IPS-NIHi7 (cell line): ENCODE data around the gene INHBC.

ENCODE experiments used
- DNase-seq: peaks from one replicate; pipeline ENCODE4 v3.0.0; 2012; ENCODE audit warnings: mixed read lengths; ENCODE audit errors: extremely low spot score

Gene INHBC

GRCh38 chr12:57454566-57455373, 20.2 kb downstream of the INHBC start, which contains the start of gene INHBE:
Gene INHBE (plus strand): TSS chr12:57455307. CDS start chr12:57455537, 230 bp downstream.
- peak; percentile 74 for DNase-seq

DNA sequence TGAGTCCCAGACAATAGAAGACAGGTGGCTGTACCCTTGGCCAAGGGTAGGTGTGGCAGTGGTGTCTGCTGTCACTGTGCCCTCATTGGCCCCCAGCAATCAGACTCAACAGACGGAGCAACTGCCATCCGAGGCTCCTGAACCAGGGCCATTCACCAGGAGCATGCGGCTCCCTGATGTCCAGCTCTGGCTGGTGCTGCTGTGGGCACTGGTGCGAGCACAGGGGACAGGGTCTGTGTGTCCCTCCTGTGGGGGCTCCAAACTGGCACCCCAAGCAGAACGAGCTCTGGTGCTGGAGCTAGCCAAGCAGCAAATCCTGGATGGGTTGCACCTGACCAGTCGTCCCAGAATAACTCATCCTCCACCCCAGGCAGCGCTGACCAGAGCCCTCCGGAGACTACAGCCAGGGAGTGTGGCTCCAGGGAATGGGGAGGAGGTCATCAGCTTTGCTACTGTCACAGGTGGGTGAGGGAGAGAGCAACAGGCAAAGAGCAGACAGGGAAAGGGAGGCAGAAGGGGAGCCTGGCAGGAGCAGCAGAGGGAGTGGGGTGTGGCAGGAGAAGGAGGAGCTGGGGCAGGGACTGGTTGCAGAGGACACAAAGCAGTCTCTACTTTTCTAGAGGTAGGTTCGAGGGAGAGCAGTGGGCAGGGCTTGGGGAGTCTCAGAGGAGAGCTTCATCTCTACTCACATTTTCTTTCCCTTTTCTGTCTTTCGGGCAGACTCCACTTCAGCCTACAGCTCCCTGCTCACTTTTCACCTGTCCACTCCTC, 21.0 kb downstream of the INHBC start:
- no peak for DNase-seq

DNA sequence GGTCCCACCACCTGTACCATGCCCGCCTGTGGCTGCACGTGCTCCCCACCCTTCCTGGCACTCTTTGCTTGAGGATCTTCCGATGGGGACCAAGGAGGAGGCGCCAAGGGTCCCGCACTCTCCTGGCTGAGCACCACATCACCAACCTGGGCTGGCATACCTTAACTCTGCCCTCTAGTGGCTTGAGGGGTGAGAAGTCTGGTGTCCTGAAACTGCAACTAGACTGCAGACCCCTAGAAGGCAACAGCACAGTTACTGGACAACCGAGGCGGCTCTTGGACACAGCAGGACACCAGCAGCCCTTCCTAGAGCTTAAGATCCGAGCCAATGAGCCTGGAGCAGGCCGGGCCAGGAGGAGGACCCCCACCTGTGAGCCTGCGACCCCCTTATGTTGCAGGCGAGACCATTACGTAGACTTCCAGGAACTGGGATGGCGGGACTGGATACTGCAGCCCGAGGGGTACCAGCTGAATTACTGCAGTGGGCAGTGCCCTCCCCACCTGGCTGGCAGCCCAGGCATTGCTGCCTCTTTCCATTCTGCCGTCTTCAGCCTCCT, 21.6 kb downstream of the INHBC start:
- peak; percentile 60 for DNase-seq

- no peak for DNase-seq
Observed at GRCh38 chr12:57456737-57457490, 22.3 kb downstream of the INHBC start.

DNA sequence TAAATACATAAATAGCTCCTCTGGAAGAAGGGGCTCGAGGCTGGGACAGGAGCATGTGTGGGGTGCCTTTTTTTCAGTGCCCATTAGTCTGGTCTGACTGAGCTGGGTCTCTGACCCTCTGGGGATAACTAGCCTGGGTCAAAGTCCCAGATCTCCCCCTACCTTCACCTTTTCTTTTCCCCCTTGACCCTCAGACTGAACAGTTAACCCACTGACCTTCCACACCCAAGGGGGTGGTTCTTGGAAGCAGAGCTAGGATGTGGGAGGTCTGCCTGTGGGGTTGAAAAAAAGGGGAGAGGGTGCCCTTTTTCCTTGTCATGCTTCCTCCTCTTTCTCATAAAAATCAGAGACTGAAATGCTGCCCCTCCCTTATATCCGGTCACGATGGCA, 24.1 kb downstream of the INHBC start:
- no peak for DNase-seq

GRCh38 chr12:57459055-57459749, 24.6 kb downstream of the INHBC start:
- peak; percentile 74 for DNase-seq

DNA sequence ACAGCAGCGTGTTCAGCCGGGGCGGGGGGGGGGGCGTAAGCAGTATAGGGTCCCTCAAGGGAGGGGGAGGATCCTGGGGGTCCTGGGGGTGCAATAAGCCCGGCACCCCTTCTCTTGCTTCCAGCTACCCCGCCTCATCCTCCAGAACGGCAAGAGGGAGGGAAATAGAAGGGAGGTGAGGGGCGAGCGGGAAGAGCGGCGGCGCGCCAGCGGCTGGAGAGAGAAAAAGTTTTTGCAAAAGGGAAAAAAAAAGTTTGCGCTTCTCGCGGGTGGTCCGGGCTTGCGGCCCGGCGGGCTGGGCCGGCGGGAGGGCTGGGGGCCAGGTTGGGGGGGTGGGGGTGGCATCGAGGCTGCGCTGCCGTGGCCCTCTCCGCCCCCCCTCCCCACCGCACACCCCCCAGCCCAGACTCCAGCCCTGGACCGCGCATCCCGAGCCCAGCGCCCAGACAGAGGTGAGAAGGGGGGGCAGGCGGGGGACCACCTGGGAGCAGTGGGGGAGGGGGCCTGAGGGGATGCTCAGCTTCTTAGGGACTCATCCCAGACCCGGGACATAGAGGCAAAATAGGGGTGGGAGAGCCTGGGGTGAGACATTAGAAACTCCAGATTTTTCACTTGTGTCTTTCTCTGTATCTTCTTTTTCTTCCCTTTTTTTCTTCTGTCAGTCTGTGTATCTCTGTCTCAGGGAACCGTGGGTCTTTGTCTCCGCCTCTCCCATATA, 25.3 kb downstream of the INHBC start, which contains the start of gene GLI1:
GLI1 (plus strand) TSS at position 36 of the 718 bp plus-strand sequence. CDS start 3,907 bp downstream, outside the sequence.
- no peak for DNase-seq

- no peak for DNase-seq
Observed at GRCh38 chr12:57460468-57460784, 25.8 kb downstream of the INHBC start.

GRCh38 chr12:57460841-57461275, 26.3 kb downstream of the INHBC start:
- no peak for DNase-seq

GRCh38 chr12:57461276-57461916, 26.8 kb downstream of the INHBC start:
- peak; percentile 85 for DNase-seq

- DNase-seq, result no peak
Observed at GRCh38 chr12:57461917-57462250, 27.3 kb downstream of the INHBC start.

DNA sequence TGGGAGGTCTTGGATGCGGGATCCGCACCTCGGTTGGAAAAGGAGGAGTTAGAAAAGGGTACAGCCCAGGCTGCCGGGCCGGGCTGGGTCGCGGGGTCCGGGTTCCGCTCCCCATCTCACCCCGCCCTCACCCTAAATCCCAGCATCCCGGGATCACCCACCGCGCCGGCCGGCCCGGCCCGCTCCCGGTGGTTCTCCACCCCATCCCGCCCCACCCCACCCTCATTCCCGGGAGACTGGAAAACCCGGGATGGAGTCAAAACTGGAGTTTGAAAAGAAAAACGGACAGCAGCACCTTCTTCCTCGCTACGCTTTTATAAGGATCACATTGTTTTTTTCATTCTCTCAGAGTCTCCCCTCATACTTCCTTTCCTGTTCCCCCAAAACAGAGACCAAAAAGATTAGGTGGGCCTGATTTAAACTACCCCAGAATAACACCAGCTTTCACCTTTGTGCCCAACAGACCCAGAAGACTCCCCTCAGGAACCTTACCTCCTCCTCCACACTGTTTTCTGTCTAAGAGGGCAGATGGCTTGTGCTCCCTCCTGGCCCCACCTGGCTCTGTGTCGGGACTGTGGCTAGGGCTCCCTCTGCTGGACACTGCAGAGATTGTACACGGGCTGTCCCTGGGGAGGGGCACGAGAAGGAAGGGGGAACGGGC, 27.8 kb downstream of the INHBC start:
- DNase-seq, result peak; percentile 95

GRCh38 chr12:57462912-57463253, 28.3 kb downstream of the INHBC start:
- no peak for DNase-seq

DNA sequence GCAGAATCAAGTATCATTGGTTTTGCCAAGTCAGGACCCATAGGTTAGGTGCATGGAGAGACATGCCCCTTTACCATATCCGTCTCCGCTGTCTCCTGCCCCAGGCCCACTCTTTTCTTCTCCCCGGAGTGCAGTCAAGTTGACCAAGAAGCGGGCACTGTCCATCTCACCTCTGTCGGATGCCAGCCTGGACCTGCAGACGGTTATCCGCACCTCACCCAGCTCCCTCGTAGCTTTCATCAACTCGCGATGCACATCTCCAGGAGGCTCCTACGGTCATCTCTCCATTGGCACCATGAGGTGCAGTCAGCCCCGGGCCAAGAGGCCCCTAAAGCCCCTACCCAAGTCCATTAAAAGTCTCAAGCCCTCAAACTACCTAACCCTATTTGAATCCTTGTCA, 30.0 kb downstream of the INHBC start:
- no peak for DNase-seq

DNA sequence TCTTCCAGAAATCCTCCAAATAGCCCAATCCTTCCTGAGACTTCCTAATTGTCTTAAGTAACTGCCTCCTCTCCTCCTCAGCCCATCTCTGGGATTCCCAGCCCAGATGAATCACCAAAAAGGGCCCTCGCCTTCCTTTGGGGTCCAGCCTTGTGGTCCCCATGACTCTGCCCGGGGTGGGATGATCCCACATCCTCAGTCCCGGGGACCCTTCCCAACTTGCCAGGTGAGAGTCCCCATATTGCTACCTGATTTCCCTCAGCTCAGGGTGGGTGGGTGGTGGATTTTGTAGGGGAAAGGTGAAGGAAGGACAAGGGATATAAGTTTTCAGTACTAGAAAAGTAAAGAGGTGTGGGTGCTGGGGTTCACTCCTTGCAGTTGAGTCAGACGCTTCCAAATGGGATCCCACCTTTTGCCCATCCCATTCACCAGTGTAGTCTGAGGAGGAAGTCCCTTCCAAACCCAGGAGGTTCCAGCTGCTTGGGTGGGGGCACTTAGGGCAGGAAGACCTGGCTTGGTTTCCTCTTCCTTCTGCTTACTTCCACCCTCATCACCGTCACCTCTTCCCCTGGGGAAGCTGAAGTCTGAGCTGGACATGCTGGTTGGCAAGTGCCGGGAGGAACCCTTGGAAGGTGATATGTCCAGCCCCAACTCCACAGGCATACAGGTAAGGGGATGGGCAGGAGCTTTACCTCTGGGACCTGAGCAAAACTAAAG, 30.6 kb downstream of the INHBC start:
- no peak for DNase-seq

GRCh38 chr12:57465747-57466505, 31.3 kb downstream of the INHBC start:
- no peak for DNase-seq

DNA sequence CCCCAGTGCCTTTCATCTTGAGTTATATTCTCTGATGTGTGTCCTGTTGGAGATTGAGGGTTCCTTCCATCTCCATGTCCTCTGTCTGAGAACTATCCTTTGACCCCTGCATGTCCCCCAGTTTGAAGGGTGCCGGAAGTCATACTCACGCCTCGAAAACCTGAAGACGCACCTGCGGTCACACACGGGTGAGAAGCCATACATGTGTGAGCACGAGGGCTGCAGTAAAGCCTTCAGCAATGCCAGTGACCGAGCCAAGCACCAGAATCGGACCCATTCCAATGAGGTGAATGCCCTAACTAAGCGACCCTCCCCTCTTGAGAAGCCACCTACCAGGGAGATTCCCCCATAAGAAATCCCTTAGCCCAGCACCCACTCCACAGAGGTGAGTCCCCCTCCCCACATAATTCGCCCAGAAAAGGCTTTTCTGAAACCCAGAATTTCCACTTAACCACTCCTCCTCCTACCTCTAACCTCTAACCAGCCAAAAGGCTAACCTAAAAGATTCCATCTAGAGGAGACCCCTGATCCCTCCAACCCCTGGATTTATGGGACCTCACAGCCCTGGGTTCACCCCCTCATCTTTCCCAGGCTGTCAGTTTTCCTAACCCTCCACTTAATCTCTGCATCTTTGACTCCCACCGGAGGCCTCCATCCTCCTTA, 32.8 kb downstream of the INHBC start:
- no peak for DNase-seq

DNA sequence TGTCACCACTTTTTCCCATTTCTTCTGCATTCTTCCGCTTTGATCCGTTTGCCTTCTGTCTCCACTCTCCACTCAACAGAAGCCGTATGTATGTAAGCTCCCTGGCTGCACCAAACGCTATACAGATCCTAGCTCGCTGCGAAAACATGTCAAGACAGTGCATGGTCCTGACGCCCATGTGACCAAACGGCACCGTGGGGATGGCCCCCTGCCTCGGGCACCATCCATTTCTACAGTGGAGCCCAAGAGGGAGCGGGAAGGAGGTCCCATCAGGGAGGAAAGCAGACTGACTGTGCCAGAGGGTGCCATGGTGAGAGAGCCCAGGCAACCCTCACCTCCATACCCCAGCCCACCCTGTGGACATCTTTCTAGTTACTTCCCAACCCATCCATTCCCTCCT, 33.3 kb downstream of the INHBC start:
- DNase-seq, result no peak
